SK-N-SH (cell line): ENCODE measurements around the gene ZNF705A. TPM values are rescaled to one million over a fixed set of nuclear protein-coding genes. Genes with fewer than 3 reads are reported as not detected.

Source experiments
- CTCF ChIA-PET: fragments of 300-600, 350-600 bp; formaldehyde crosslinking; extraction: SDS; loops from one replicate; lab custom pipeline; 2021; lab: Yijun Ruan, JAX
- POLR2A ChIA-PET: fragments of 350-600 bp; sonication (Branson Sonifier 250); formaldehyde crosslinking; extraction: SDS; loops from one replicate; lab custom pipeline; 2020; ENCODE audit warnings: antibody characterized with exemption, inconsistent platforms; lab: Yijun Ruan, JAX
- DNase-seq: peaks from one replicate; pipeline ENCODE4 v3.0.0; 2012
- H2AFZ ChIP-seq: fragments of 200-600 bp; sonication (generic); 2 replicates; pipeline ENCODE4 v1.8.1; 2016; ENCODE audit warnings: antibody characterized with exemption, mild to moderate bottlenecking, low read depth
- H3F3A ChIP-seq: fragments of 200-600 bp; sonication (generic); replicated peaks from 2 replicates; pipeline ENCODE3; 2016; ENCODE audit warnings: antibody characterized with exemption, mild to moderate bottlenecking; ENCODE audit not compliant: insufficient read depth
- H3K27ac ChIP-seq, 2 experiments: fragments of 200-500 bp in 1 of 2; fragments of 200-600 bp in 1 of 2; sonication (Bioruptor generic) in 1 of 2; sonication (generic), shearing (Covaris generic) in 1 of 2; 2 replicates each; pipeline versions ENCODE4 v1.5.1 to v1.6.1; 2014 to 2016; ENCODE audit warnings: low read depth in 2 of 2, inconsistent platforms in 1 of 2, low read length in 1 of 2, mild to moderate bottlenecking in 1 of 2, mixed read lengths in 1 of 2
- H3K27me3 ChIP-seq: fragments of 200-600 bp; sonication (generic), shearing (Covaris generic); 2 replicates; pipeline ENCODE4 v1.6.1; 2016; ENCODE audit warnings: mixed run types; ENCODE audit not compliant: insufficient read depth
- H3K36me3 ChIP-seq, 2 experiments: fragments of 200-500 bp in 1 of 2; fragments of 200-600 bp in 1 of 2; sonication (Bioruptor generic) in 1 of 2; sonication (generic) in 1 of 2; replicated peaks in 1 of 2; 2 replicates each; pipeline versions ENCODE3 to v1.5.1; 2014 to 2016; ENCODE audit warnings: low read length in 1 of 2, mild to moderate bottlenecking in 1 of 2; ENCODE audit not compliant: insufficient read depth in 2 of 2, control insufficient read depth in 1 of 2
- H3K4me1 ChIP-seq, 2 experiments: fragments of 200-500 bp in 1 of 2; fragments of 200-600 bp in 1 of 2; sonication (Bioruptor generic) in 1 of 2; sonication (generic), shearing (Covaris generic) in 1 of 2; 2 replicates each; pipeline versions ENCODE4 v1.5.1 to v1.6.1; 2014 to 2016; ENCODE audit warnings: low read depth in 1 of 2, low read length in 1 of 2, mixed run types in 1 of 2; ENCODE audit not compliant: insufficient read depth in 2 of 2, control insufficient read depth in 1 of 2
- H3K4me2 ChIP-seq: fragments of 200-600 bp; sonication (generic), shearing (Covaris generic); 2 replicates; pipeline ENCODE4 v1.6.1; 2017; ENCODE audit warnings: mixed run types
- H3K4me3 ChIP-seq, 2 experiments: fragments of 200-500 bp in 1 of 2; fragments of 200-600 bp in 1 of 2; sonication (Bioruptor generic) in 1 of 2; sonication (generic), shearing (Covaris generic) in 1 of 2; 2 replicates each; pipeline versions ENCODE4 v1.5.1 to v1.8.1; 2014 to 2016; ENCODE audit warnings: low read depth in 2 of 2, inconsistent platforms in 1 of 2, low read length in 1 of 2, mild to moderate bottlenecking in 1 of 2, mixed read lengths in 1 of 2, moderate library complexity in 1 of 2
- H3K79me2 ChIP-seq: fragments of 200-600 bp; sonication (generic); 2 replicates; pipeline ENCODE4 v1.8.1; 2017; ENCODE audit warnings: mild to moderate bottlenecking; ENCODE audit not compliant: insufficient read depth
- H3K9ac ChIP-seq: fragments of 200-600 bp; sonication (generic); 2 replicates; pipeline ENCODE4 v1.6.1; 2017; ENCODE audit warnings: mixed run types
- H3K9me2 ChIP-seq: fragments of 200-600 bp; sonication (generic); 2 replicates; pipeline ENCODE4 v1.6.1; 2017; ENCODE audit warnings: mixed run types
- H3K9me3 ChIP-seq: fragments of 200-600 bp; sonication (generic); 2 replicates; pipeline ENCODE4 v1.6.1; 2017; ENCODE audit warnings: mixed run types, mild to moderate bottlenecking, moderate library complexity
- H4K20me1 ChIP-seq: fragments of 200-600 bp; sonication (generic); 2 replicates; pipeline ENCODE4 v1.6.1; 2017; ENCODE audit warnings: mild to moderate bottlenecking, mixed run types; ENCODE audit not compliant: insufficient read depth
- CHD2 ChIP-seq: fragments of 150-350 bp; IDR thresholded peaks from 2 replicates; pipeline ENCODE4 v1.6.1; 2018; ENCODE audit warnings: low read length; ENCODE audit not compliant: partially characterized antibody
- IRF3 ChIP-seq: fragments of 150-350 bp; IDR thresholded peaks from 2 replicates; pipeline ENCODE4 v1.6.1; 2016; ENCODE audit warnings: mild to moderate bottlenecking, low read depth, low read length
- MAX ChIP-seq: IDR thresholded peaks from 2 replicates; pipeline ENCODE4 v1.4.0; 2012; ENCODE audit warnings: low read depth
- NFIC ChIP-seq: IDR thresholded peaks from 2 replicates; pipeline ENCODE4 v1.4.0; 2012; ENCODE audit warnings: borderline replicate concordance
- POLR2AphosphoS5 ChIP-seq: IDR thresholded peaks from 2 replicates; pipeline ENCODE4 v1.6.1; 2012; ENCODE audit warnings: low read depth, low read length
- RFX5 ChIP-seq: IDR thresholded peaks from 2 replicates; pipeline ENCODE4 v1.6.1; 2012; ENCODE audit warnings: mild to moderate bottlenecking, improper control_type of control experiment, low read length
- TAF1 ChIP-seq: IDR thresholded peaks from 2 replicates; pipeline ENCODE4 v1.6.1; 2012; ENCODE audit warnings: low read depth, mild to moderate bottlenecking, low read length, moderate library complexity, borderline replicate concordance
- TCF12 ChIP-seq: IDR thresholded peaks from 2 replicates; pipeline ENCODE4 v1.4.0; 2012
- USF2 ChIP-seq: fragments of 150-350 bp; IDR thresholded peaks from 2 replicates; pipeline ENCODE4 v1.6.1; 2017; ENCODE audit warnings: antibody characterized with exemption, low read length, low read depth, borderline replicate concordance
- YY1 ChIP-seq: IDR thresholded peaks from 2 replicates; pipeline ENCODE4 v1.4.0; 2012; ENCODE audit warnings: low read depth, mild to moderate bottlenecking
- WGBS: methylation state at CpG from one replicate; pipeline ENCODE4 v1.1.6; 2017; ENCODE audit warnings: low lambda C conversion rate; 5-methylcytosine and 5-hydroxymethylcytosine counted together
- polyA plus RNA-seq, 3 experiments: library from polyadenylated mRNA; depleted of rRNA; stranded (reverse); fragments of >200 nt; gene quantifications; 2 replicates each; pipeline ENCODE4 v1.2.3, GENCODE V29; 2012

ZNF705A gene
- polyA plus RNA-seq, 1 of the 3 experiments (the other 2 are of a cell fraction): not detected

GRCh38 chr12:8120072-8120713 lies 36.6 kb upstream of the ZNF705A start:
- no peak overlapping the region for H3K27ac ChIP-seq
- H3K36me3 ChIP-seq: no peaks in the 10 kb centered on the region
- H3K79me2 ChIP-seq: no peaks in the 10 kb centered on the region
- TF ChIP-seq YY1 (no peak), POLR2AphosphoS5 (no peak), RFX5 (no peak), CHD2 (no peak), NFIC (no peak), TAF1 (no peak), TCF12 (no peak), IRF3 (no peak)
- TF ChIP-seq, all 33 proteins: peak for 0
- Histone ChIP-seq H3F3A (no peaks in the 10 kb centered on the region), H3K4me3 (no peak overlapping the region), H2AFZ (no peak overlapping the region), H3K9me3 (no peaks in the 10 kb centered on the region), H3K9ac (no peak overlapping the region), H3K4me2 (no peak overlapping the region), H3K4me1 (no peaks in the 10 kb centered on the region), H3K9me2 (no peaks in the 10 kb centered on the region), H4K20me1 (no peaks in the 10 kb centered on the region), H3K27me3 (no peaks in the 10 kb centered on the region)
- POLR2A ChIA-PET: no interaction called here
- CTCF ChIA-PET: interaction anchor here (4.4 kb wide), 1 partner anchor 11 kb away, joined by 28 read pairs; no protein-coding TSS in a partner anchor
- WGBS: 78% methylated on average over 4 of the region's 4 CpGs
- DNase-seq: no peak

- 84% methylated on average over 5 of the region's 5 CpGs for WGBS
- H3K79me2 ChIP-seq: no peaks in the 10 kb centered on the region
- H3K4me2 ChIP-seq: no peak within 1 kb of the TSS
- no peak within 1 kb of the TSS for H3K9ac ChIP-seq
- H3F3A ChIP-seq: no peaks in the 10 kb centered on the region
- no peaks in the 10 kb centered on the region for H3K9me2 ChIP-seq
- POLR2A ChIA-PET: no interaction called here
- CTCF ChIA-PET: interaction anchor here (0.7 kb wide), 1 partner anchor 973 kb away, joined by 3 read pairs; no protein-coding TSS in a partner anchor
- H2AFZ ChIP-seq: no peak within 1 kb of the TSS
- no peaks in the 10 kb centered on the region for H3K36me3 ChIP-seq
- H3K27me3 ChIP-seq: no peaks in the 10 kb centered on the region
- no peak for DNase-seq
- TF ChIP-seq USF2: no peak
- TF ChIP-seq MAX: no peak
- TF ChIP-seq, all 33 proteins: peak for 0
- H3K27ac ChIP-seq: no peak within 1 kb of the TSS
- H3K4me3 ChIP-seq: no peak within 1 kb of the TSS
- H3K9me3 ChIP-seq: no peaks in the 10 kb centered on the region
- no peaks in the 10 kb centered on the region for H3K4me1 ChIP-seq
- H4K20me1 ChIP-seq: no peaks in the 10 kb centered on the region
These were observed 33.5 kb upstream of the ZNF705A start, which contains the start of gene CLEC4A for GRCh38 chr12:8123124-8123912. TSS of gene CLEC4A (plus strand) at chr12:8123617. CDS start at chr12:8123879, 262 bp downstream.
